Loucy (cell line): ENCODE measurements around the gene ITPK1.
"Not testable (repeated sequence)": the region's sequence is repeated elsewhere in the genome, so short reads cannot be mapped to it uniquely, and the experiment has no call there.

Experiments used
- H2AFZ ChIP-seq: fragments of 200-600 bp; sonication (generic); 2 replicates; pipeline ENCODE4 v1.6.0; 2016; ENCODE audit warnings: antibody characterized with exemption, mild to moderate bottlenecking, low read length, moderate library complexity
- H3F3A ChIP-seq: fragments of 200-600 bp; 2 replicates; pipeline ENCODE4 v1.6.0; 2016; ENCODE audit warnings: antibody characterized with exemption, low read depth, mild to moderate bottlenecking
- H3K27me3 ChIP-seq: fragments of 200-600 bp; sonication (generic); 2 replicates; pipeline ENCODE4 v1.6.1; 2014; ENCODE audit warnings: low read length, mild to moderate bottlenecking; ENCODE audit not compliant: insufficient read depth, poor library complexity, severe bottlenecking
- H3K36me3 ChIP-seq: fragments of 200-600 bp; sonication (generic); 2 replicates; pipeline ENCODE4 v1.6.1; 2016; ENCODE audit warnings: low read length; ENCODE audit not compliant: insufficient read depth
- H3K4me1 ChIP-seq: fragments of 200-600 bp; sonication (generic); 2 replicates; pipeline ENCODE4 v1.5.1; 2014; ENCODE audit warnings: low read length, mild to moderate bottlenecking; ENCODE audit not compliant: insufficient read depth, poor library complexity, severe bottlenecking
- H3K4me2 ChIP-seq: fragments of 200-600 bp; sonication (generic); 2 replicates; pipeline ENCODE4 v1.6.0; 2014; ENCODE audit warnings: antibody characterized with exemption, low read length, low read depth, mild to moderate bottlenecking; ENCODE audit not compliant: poor library complexity, severe bottlenecking
- H3K4me3 ChIP-seq: fragments of 200-600 bp; sonication (generic); 2 replicates; pipeline ENCODE4 v1.5.1; 2014; ENCODE audit warnings: low read length, mild to moderate bottlenecking, mixed read lengths; ENCODE audit not compliant: poor library complexity, severe bottlenecking
- H3K79me2 ChIP-seq: fragments of 200-600 bp; sonication (generic); 2 replicates; pipeline ENCODE4 v1.6.1; 2014; ENCODE audit warnings: low read length; ENCODE audit not compliant: insufficient read depth
- H3K9ac ChIP-seq: fragments of 200-600 bp; sonication (generic); 2 replicates; pipeline ENCODE4 v1.6.0; 2014; ENCODE audit warnings: mild to moderate bottlenecking, low read depth, low read length, moderate library complexity; ENCODE audit not compliant: poor library complexity, severe bottlenecking
- H3K9me2 ChIP-seq: fragments of 200-600 bp; sonication (generic); replicated peaks from 2 replicates; pipeline ENCODE4 v1.6.1; 2016; ENCODE audit warnings: low read depth, low read length, mixed read lengths
- H3K9me3 ChIP-seq: fragments of 200-600 bp; sonication (generic); 2 replicates; pipeline ENCODE4 v1.6.1; 2014; ENCODE audit warnings: mild to moderate bottlenecking, antibody characterized with exemption, low read length, low read depth; ENCODE audit not compliant: insufficient read depth
- H4K20me1 ChIP-seq: fragments of 200-600 bp; sonication (generic); 2 replicates; pipeline ENCODE4 v1.6.0; 2014; ENCODE audit warnings: antibody characterized with exemption, low read length, mild to moderate bottlenecking; ENCODE audit not compliant: insufficient read depth, poor library complexity, severe bottlenecking
- EZH2phosphoT487 ChIP-seq: fragments of 200-600 bp; IDR thresholded peaks from 2 replicates; pipeline ENCODE4 v1.6.1; 2018; ENCODE audit warnings: antibody characterized with exemption, mild to moderate bottlenecking, moderate library complexity, borderline replicate concordance
- TF ChIP-seq, protein P1 (sequence below): fragments of 200-600 bp; sonication (generic); conservative IDR thresholded peaks from 2 replicates; pipeline ENCODE4 v1.5.1; 2014; ENCODE audit warnings: mild to moderate bottlenecking, antibody characterized with exemption, low read length

Gene ITPK1

DNA sequence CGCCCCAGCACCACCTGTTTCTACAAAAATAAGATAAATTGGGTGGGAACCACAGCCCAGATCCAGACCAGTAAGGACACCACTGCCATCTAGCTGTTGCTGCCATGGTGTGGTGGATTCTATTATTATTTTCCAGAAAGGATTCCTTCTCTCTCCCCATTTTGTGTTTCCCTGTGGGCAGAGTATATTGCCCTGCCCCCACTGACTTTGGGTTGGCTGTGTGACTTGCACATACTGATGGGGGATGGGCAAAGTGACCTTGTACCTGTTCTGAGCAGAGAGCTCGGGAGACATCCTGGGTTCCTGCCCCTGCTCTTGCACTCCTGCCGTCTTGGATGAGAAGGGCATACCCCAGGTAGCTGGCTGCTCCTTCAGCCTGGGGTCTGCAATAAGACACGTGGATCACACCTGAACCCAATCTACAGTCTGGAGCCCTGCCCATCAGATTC, 44.7 kb upstream of the ITPK1 start:
- H3K9me2 ChIP-seq, result no peaks in the 10 kb centered on the region
- no peaks in the 10 kb centered on the region for H3F3A ChIP-seq
- no peaks in the 10 kb centered on the region for H3K4me1 ChIP-seq
- H3K36me3 ChIP-seq, result no peaks in the 10 kb centered on the region
- no peak overlapping the region for H3K4me2 ChIP-seq
- H2AFZ ChIP-seq, result no peak overlapping the region
- no peaks in the 10 kb centered on the region for H3K9me3 ChIP-seq
- TF ChIP-seq, protein P1, sequence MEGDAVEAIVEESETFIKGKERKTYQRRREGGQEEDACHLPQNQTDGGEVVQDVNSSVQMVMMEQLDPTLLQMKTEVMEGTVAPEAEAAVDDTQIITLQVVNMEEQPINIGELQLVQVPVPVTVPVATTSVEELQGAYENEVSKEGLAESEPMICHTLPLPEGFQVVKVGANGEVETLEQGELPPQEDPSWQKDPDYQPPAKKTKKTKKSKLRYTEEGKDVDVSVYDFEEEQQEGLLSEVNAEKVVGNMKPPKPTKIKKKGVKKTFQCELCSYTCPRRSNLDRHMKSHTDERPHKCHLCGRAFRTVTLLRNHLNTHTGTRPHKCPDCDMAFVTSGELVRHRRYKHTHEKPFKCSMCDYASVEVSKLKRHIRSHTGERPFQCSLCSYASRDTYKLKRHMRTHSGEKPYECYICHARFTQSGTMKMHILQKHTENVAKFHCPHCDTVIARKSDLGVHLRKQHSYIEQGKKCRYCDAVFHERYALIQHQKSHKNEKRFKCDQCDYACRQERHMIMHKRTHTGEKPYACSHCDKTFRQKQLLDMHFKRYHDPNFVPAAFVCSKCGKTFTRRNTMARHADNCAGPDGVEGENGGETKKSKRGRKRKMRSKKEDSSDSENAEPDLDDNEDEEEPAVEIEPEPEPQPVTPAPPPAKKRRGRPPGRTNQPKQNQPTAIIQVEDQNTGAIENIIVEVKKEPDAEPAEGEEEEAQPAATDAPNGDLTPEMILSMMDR, result peak; percentile 47
- no peak for TF ChIP-seq EZH2phosphoT487
- H3K79me2 ChIP-seq, result no peaks in the 10 kb centered on the region
- no peaks in the 10 kb centered on the region for H3K27me3 ChIP-seq
- H3K9ac ChIP-seq, result no peak overlapping the region
- no peaks in the 10 kb centered on the region for H4K20me1 ChIP-seq
- H3K4me3 ChIP-seq, result no peak overlapping the region

DNA sequence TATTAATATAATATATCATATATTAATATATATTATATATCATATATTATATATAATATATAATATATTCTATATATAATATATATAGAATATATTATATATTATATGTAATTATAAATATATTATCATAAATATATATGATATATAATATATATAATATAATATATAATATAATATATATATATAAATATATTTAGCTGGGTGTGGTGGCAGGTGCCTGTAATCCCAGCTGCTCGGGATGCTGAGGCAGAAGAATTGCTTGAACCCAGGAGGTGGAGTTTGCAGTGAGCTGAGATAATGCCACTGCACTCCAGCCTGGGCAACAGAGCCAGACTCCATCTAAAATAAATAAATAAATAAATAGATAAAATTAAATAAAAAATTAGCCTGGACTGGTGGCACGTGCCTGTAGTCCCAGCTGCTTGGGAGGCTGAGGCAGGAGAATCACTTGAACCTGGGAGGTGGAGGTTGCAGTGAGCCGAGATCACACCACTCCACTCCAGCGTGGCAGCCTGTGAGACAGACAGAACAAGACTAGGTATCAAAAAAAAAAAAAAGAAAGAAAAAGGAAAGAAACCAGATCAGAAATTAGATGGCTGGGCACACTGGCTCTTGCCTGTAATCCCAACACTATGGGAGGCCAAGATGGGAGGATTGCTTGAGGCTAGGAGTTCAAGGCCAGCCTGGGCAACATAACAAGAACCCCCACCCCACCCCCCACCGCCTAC, 44.1 kb upstream of the ITPK1 start:
- not testable (repeated sequence) for H3K4me3 ChIP-seq, H3K4me1 ChIP-seq, H3K9me2 ChIP-seq, H3K9ac ChIP-seq, H2AFZ ChIP-seq, H3K4me2 ChIP-seq, H3F3A ChIP-seq, H3K36me3 ChIP-seq, H3K27me3 ChIP-seq, H4K20me1 ChIP-seq, H3K79me2 ChIP-seq, H3K9me3 ChIP-seq

DNA sequence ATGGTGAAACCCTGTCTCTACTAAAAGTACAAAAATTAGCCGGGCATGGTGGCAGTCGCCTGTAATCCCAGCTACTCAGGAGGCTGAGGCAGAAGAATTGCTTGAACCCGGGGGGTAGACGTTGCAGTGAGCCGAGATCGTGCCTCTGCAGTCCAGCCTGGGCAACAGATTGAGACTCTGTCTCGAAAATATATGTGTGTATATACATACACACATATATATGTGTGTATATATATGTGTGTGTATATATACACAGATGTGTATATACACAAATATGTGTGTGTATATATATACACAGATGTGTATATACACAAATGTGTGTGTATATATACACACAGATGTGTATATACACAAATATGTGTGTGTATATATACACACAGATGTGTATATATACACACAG, 42.6 kb upstream of the ITPK1 start:
- H3K4me3 ChIP-seq, H3K9me3 ChIP-seq, H3K36me3 ChIP-seq, H2AFZ ChIP-seq, H3K9me2 ChIP-seq, H3K79me2 ChIP-seq, H3F3A ChIP-seq, H4K20me1 ChIP-seq, H3K4me1 ChIP-seq, H3K27me3 ChIP-seq, H3K4me2 ChIP-seq, H3K9ac ChIP-seq: not testable (repeated sequence)

DNA sequence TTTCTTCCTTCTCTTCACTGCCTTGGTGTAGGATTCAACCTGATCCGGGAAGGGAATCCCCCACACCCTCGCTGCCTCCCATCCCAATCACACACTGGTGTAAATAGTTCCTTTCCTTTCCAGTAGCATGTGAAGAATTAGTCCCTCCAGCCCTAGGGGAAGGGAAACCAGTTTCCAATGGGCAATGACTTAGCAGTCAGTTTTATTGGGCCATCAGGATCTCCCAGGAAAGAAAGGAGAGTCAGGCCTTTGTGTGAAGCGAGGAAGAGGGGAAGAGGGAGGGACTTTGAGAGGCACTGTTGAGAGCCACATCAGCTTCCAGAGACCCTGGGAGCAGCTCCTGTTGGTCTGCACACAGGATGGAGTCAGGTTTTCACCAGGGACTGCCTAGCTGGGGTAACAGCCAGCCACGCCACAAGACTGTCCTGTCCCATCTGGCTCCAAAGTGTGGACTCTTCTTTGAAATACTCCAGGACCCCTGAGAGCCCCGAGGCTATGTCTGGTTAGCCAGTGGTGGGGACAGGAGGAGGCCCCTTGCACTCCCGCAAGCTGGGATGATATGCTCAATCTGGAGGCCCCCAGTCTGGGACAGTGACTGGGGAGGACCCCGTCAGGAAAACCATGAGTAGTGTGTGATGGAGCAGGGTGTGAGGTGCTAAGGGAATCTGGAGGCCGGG, 41.1 kb upstream of the ITPK1 start:
- no peak overlapping the region; the same call in 1 of the 2 replicates for H2AFZ ChIP-seq

More for the DNA sequence above, 41.1 kb upstream of the ITPK1 start:
- Histone ChIP-seq H3K4me2 (no peak overlapping the region), H3K79me2 (no peaks in the 10 kb centered on the region), H3F3A (no peaks in the 10 kb centered on the region), H3K4me3 (no peak overlapping the region), H4K20me1 (no peaks in the 10 kb centered on the region), H3K9me2 (no peaks in the 10 kb centered on the region), H3K36me3 (no peaks in the 10 kb centered on the region), H3K9me3 (no peaks in the 10 kb centered on the region), H3K4me1 (no peaks in the 10 kb centered on the region), H3K9ac (no peak overlapping the region), H3K27me3 (no peaks in the 10 kb centered on the region)
- TF ChIP-seq, protein P1, result no peak
- no peak for TF ChIP-seq EZH2phosphoT487
